ENCODE data around the gene MAGEF1.

The MAGEF1 gene, protein sequence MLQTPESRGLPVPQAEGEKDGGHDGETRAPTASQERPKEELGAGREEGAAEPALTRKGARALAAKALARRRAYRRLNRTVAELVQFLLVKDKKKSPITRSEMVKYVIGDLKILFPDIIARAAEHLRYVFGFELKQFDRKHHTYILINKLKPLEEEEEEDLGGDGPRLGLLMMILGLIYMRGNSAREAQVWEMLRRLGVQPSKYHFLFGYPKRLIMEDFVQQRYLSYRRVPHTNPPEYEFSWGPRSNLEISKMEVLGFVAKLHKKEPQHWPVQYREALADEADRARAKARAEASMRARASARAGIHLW
- 11.4 to 12.9 reads per million in 2 donors for total RNA-seq

GRCh38 chr3:184711493-184712247, at the start of gene MAGEF1:
Gene MAGEF1 (minus strand): TSS chr3:184712064. CDS start chr3:184711821, 243 bp downstream.
- peak; percentile 48 for DNase-seq

GRCh38 chr3:184761075-184761841, 49.4 kb upstream of the MAGEF1 start:
- DNase-seq = no peak

DNA sequence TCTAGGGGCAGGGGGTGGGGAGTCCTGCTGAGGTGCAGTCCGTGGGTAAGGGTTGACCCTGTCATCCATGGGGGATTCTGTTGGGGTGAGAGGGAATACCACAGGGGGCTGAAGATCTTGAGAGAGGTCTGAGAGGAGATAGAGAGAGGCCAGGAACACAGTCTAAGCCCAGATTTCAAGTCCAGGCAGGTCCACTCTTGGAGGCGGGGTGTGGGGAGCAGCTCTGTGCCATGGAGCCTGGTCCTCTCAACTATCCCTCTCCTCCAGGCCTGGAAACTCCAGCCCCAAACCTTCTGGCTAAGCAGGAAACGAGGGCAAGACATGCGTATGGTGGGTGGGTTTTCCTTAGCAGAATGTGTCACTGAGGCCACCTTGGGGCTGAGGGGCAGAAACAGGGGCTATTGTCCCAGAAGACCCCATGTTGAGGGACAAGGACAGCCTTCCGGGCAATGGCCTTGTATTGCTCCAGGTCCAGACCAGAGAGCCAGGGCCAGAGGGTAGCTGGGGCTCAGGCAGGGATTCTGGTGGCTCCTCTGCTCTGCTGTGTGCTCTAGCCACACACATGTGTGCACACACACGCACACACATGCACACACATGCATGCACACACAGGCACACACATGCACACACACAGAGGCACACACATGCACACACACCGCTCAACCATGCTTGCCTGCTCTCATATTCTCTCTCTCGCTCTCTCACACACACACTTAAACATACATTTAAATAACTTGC, 48.6 kb upstream of the MAGEF1 start:
- DNase-seq = no peak

DNA sequence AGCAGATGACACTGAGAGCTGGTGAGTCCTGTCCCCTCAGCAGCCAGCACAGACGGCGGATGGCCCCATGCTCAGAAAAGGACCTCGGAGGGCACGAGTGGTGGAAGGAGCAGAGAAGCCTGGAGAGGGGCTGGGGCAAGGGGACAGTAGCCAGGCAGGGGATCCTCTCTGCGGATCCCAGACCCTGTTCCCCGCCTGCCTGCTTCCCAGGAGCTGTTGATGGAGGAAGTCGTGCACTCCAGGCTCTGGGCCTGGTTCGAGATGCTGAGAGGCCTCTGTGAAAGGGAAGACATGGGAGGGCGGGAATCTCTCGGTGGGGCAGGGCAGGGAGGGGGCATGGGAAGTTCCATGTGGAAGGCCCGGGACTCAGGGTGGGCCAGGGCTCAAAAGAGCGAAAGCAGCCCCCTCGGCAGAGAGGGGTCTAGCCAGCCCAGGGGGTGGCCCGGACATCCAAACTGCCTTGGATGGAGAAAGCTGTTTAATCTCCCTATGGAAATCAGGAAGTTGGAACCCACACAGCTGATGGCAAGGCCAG, 47.9 kb upstream of the MAGEF1 start:
- no peak for DNase-seq

DNA sequence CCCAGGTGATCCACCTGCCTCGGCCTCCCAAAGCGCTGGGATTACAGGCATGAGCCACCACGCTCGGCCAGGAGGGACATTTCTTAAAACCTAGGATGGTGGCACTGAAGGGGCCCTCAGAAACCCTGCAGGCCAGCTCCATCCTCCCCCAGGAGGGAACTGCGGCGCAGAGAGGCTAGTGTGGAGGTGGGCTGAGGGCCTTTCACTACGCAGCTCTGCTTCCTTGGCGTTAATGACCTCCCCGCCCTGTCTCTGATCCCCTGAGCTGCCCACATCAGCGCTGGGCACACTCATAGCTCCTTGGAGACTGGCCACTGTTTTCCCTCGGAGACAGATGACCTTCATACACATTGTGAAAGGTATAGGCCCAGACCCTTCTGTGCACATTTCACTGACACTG, 46.2 kb upstream of the MAGEF1 start:
- DNase-seq = no peak

GRCh38 chr3:184757022-184757651, 45.3 kb upstream of the MAGEF1 start:
- no peak for DNase-seq

DNA sequence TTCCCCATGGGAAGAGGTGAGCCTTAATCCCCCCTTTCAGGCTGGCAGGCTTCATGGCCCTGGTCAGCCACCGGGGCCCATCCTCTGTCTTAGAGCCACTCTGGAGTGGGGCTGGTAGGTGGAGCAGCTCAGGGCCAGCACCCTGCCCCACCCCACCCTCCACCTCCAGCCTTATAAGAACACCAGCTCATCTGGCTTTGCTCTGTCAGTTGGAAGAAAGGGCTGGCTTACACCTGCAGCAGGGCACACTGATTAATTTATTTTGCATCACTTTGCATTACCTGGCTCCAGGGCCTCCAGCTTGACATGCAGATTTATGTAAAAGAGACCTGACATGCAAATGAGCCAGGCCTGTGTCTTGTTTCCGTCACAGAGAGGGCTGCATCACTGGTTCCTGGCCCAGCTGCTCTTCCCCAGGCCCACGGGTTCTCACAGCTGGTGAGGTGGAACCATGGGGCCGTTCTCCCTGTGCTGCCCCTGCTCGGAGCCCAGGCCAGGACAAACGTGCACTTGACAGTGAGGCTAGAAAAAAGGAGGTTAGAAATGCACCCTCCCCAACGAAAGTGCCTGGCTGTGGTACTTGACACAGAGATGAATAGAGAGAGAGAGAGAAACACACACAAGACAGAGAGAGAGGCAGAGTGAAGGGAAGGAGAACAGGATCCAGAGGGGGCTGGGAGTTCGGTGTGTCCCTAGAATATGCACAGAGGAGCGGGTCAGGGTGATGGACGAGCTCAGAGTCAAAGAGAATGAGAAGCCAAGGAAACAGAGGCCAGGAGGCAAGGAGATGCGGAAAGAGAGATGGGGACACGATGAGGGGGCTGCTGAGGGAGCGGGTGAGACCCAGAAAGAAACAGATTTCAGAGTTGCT, 44.5 kb upstream of the MAGEF1 start:
- no peak for DNase-seq

GRCh38 chr3:184755315-184755731, 43.5 kb upstream of the MAGEF1 start:
- no peak for DNase-seq

DNA sequence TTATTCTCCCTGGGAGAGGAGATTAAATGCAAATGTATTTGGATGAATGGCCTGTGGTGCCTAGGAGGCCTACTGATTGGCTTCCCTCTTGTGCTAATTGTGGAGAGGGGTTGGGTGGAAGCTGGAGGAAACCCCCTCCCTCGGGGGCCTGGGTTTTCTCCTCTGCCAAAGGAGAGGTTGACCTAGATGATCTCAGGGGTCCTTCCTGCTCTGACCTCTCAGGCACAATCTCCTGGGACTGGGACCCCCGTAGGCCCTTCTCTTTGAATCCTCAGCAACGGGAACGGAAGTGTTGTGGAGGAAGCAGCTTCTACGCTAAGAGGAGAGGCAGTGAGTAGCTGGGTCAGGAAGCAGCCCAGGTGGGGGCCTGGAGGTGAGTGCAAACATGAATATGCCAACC, 40.5 kb upstream of the MAGEF1 start:
- no peak for DNase-seq

DNA sequence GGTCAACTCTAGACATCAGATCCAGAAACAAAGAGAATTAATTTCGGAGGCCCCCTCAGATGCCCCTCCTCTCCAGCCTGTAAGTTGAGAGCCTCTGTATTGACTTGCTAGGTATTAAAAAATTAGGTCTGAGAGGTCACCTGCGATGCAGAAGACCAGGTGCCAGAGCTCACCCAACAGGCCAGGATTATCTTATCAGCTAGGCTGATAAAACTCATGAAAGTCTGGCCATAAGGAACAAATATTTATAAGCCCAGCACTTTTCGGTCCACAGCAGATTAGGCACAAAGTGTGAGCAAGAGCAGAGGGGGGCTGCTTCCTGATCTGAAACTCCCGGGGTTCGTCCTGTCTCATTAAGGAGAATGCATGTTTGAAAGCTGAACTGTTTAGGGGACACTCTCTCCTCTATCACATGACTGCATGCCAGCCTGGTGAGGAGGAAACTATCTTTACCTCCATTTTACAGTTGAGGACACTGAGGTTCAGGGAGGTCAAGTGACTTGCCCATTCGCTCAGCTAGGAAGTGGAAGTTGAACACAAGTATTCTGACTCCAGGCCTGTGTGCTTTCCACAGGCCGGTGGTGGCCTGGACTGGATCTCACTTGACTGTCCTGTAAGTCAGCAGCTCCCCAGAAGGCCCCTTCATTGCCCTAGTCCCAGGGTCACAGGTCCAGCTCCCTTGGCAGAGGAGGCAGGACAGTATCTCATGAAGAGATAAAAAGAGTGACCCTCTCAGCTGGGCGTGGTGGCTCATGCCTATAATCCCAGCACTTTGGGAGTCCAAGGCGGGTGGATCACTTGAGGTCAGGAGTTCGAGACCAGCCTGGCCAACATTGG, 39.6 kb upstream of the MAGEF1 start:
- no peak for DNase-seq

GRCh38 chr3:184750349-184751083, 38.7 kb upstream of the MAGEF1 start:
- no peak for DNase-seq

GRCh38 chr3:184749168-184749744, 37.4 kb upstream of the MAGEF1 start:
- DNase-seq = no peak

- no peak for DNase-seq
Measured at GRCh38 chr3:184748219-184749135, 36.6 kb upstream of the MAGEF1 start.

DNA sequence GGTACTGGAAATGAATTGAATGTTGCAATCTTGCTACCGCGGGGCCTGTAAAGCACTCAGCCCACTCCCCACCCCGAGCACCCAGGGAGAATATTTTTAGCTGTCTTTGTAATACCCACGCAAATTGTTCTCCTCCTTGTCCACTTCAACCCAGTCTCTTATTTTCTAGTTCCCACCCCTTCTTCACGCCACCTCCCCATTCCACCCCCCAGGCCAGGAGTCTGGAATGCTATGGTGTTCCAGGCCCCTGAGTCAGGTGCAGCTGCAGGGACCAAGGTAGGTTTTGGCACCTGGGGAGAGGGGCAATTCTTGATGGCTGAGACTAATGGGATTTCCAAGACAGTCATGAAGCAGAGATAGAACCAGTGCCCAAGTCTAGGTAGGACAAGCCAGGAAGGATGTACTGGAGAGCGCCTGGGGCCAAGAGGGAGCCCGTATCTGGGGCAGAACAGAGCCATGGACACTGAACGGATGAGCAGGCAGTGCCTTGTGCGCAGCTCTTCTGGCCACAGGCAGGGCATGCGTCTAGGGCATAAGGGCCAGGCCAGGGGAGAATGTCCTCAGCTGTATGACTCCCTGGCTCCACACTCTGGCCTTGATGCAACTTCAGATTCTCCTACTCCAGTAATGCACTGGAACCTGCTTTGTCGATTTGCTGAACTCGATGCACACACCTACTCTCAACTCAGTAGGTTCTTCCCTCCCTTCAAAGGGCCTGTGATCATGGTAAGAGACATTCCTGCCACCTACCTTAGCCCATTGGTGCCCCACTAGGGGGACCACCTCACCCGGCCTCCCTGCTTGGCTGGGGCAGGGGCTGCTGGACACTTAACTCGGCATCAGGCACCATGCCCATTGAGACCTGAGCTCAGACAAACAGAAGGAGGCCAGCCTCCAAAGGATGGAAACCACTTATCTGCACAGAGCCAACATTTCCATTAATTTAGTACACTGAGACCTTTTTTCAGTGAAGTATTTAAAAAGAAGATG, 34.6 kb upstream of the MAGEF1 start:
- DNase-seq = no peak

- DNase-seq = no peak
Measured at GRCh38 chr3:184745526-184745925, 33.7 kb upstream of the MAGEF1 start.

- DNase-seq = no peak
Measured at GRCh38 chr3:184743248-184743647, 31.4 kb upstream of the MAGEF1 start.
